HepG2 (cell line): Measurements from ENCODE around the gene TGFBR1. TPM values are rescaled to one million over a fixed set of nuclear protein-coding genes. Genes with fewer than 3 reads are reported as not detected.

Experiments used
- ATAC-seq: fragments of 200-7000 bp; cut with Tn5 transposase; 3 replicates; pipeline ENCODE4 v1.9.1; 2020; ENCODE audit warnings: mild to moderate bottlenecking, moderate library complexity
- BruUV-seq: library from RNA; stranded (reverse); fragments of 400-500 nt; replicated peaks from 2 replicates; lab custom pipeline; 2021; lab: Mats Ljungman, UMichigan
- CTCF ChIA-PET: fragments of 300-600 bp; formaldehyde crosslinking; extraction: SDS; loops from one replicate; lab custom pipeline; 2021; ENCODE audit warnings: low total read pairs, inconsistent platforms, low intra/inter-chr PET ratio; lab: Yijun Ruan, JAX
- POLR2A ChIA-PET: fragments of 350-600 bp; sonication (Branson Sonifier 250); formaldehyde crosslinking; loops from one replicate; lab custom pipeline; 2020; ENCODE audit warnings: antibody characterized with exemption, inconsistent platforms; lab: Yijun Ruan, JAX
- DNase-seq: peaks from one replicate; pipeline ENCODE4 v3.0.0-alpha.2; 2015; ENCODE audit warnings: low spot score
- FAIRE-seq: peaks from 3 replicates; lab custom pipeline; 2011; peaks lifted over from hg19 to GRCh38; lab: Jason Lieb, UNC
- H2AFZ ChIP-seq: one replicate; pipeline ENCODE4 v1.6.1; 2011; ENCODE audit warnings: low read length, inconsistent platforms
- H3K27ac ChIP-seq: fragments of 300-600 bp; 3 replicates; pipeline ENCODE4 v1.8.0; 2011; ENCODE audit warnings: mixed run types, mild to moderate bottlenecking, mixed read lengths, low read length, inconsistent platforms; ENCODE audit not compliant: insufficient read depth; ENCODE audit errors: extremely low read length
- H3K27me3 ChIP-seq, 2 experiments: fragments of 200-600 bp in 1 of 2; 2 replicates in 1 of 2; 3 replicates in 1 of 2; pipeline versions ENCODE4 v1.6.0 to v1.8.0; 2011; ENCODE audit warnings: low read length in 2 of 2, mild to moderate bottlenecking in 2 of 2, moderate library complexity in 2 of 2, inconsistent platforms in 1 of 2; ENCODE audit not compliant: insufficient read depth in 2 of 2, control insufficient read depth in 1 of 2
- H3K36me3 ChIP-seq, 2 experiments: fragments of 200-600 bp in 1 of 2; replicated peaks in 1 of 2; 2 replicates in 1 of 2; 3 replicates in 1 of 2; pipeline versions ENCODE4 v1.5.1 to v1.8.0; 2011; ENCODE audit warnings: low read length in 2 of 2, inconsistent platforms in 1 of 2; ENCODE audit not compliant: insufficient read depth in 2 of 2, control insufficient read depth in 1 of 2
- H3K4me1 ChIP-seq: 2 replicates; pipeline ENCODE4 v1.5.1; 2012; ENCODE audit warnings: low read length, inconsistent platforms; ENCODE audit not compliant: insufficient read depth
- H3K4me2 ChIP-seq: 2 replicates; pipeline ENCODE4 v1.6.0; 2011; ENCODE audit warnings: low read depth, low read length, inconsistent platforms
- H3K4me3 ChIP-seq, 3 experiments: fragments of 200-600 bp in 1 of 3; sonication (generic), shearing (Covaris generic) in 1 of 3; replicated peaks in 1 of 3; 2 replicates each; pipeline ENCODE4 v1.5.1; 2011 to 2016; ENCODE audit warnings: low read length in 3 of 3, inconsistent platforms in 2 of 3, low read depth in 2 of 3, mild to moderate bottlenecking in 2 of 3, control low read depth in 1 of 3, mixed read lengths in 1 of 3; ENCODE audit not compliant: insufficient read depth in 1 of 3
- H3K79me2 ChIP-seq: one replicate; pipeline ENCODE4 v1.6.1; 2011; ENCODE audit warnings: low read length, inconsistent platforms; ENCODE audit not compliant: insufficient read depth
- H3K9ac ChIP-seq: 2 replicates; pipeline ENCODE4 v1.6.0; 2011; ENCODE audit warnings: mild to moderate bottlenecking, low read depth, low read length, inconsistent platforms; ENCODE audit not compliant: insufficient read depth
- H3K9me3 ChIP-seq: 2 replicates; pipeline ENCODE4 v1.5.1; 2012; ENCODE audit warnings: mild to moderate bottlenecking, low read length
- H4K20me1 ChIP-seq: 2 replicates; pipeline ENCODE4 v1.6.0; 2011; ENCODE audit warnings: inconsistent platforms, mild to moderate bottlenecking, low read length, moderate library complexity; ENCODE audit not compliant: insufficient read depth
- KAT8 ChIP-seq: IDR thresholded peaks from 2 replicates; pipeline ENCODE4 v1.6.1; 2016; ENCODE audit warnings: missing genetic modification reagents, missing compliant biosample characterization
- SRSF4 ChIP-seq: fragments of 200-400 bp; formaldehyde crosslinking; IDR thresholded peaks from one replicate; pipeline ENCODE4 v1.6.1; 2018; ENCODE audit warnings: mild to moderate bottlenecking, low read depth, low read length, moderate library complexity; ENCODE audit not compliant: poor library complexity, severe bottlenecking
- XRCC5 ChIP-seq: fragments of 200-400 bp; formaldehyde crosslinking; optimal IDR thresholded peaks from 2 replicates; pipeline ENCODE3; 2017; ENCODE audit warnings: mild to moderate bottlenecking, low read length
- ZNF382 ChIP-seq: sonication (generic); formaldehyde crosslinking; IDR thresholded peaks from 2 replicates; pipeline ENCODE4 v1.5.0; 2020; ENCODE audit warnings: missing genetic modification reagents, mild to moderate bottlenecking, borderline replicate concordance
- ZNF546 ChIP-seq: sonication (generic); formaldehyde crosslinking; conservative IDR thresholded peaks from 2 replicates; pipeline ENCODE4 v1.8.1; 2023; ENCODE audit warnings: mild to moderate bottlenecking, missing genetic modification reagents
- ZNF883 ChIP-seq: sonication (generic); formaldehyde crosslinking; IDR thresholded peaks from 2 replicates; pipeline ENCODE4 v1.5.1; 2020; ENCODE audit warnings: mild to moderate bottlenecking, missing genetic modification reagents; ENCODE audit errors: not compliant biosample characterization
- in situ Hi-C: cut with HindIII; loops from 2 replicates; pipeline ENCODE4 v1.10.0; 2017; ENCODE audit warnings: low pct_unique_long_range_greater_than_20kb; ENCODE audit not compliant: extremely low pct_ligation_motif_present
- intact Hi-C: fragments of 100-400 bp; cut with micrococcal nuclease; formaldehyde crosslinking; loops from one replicate; pipeline ENCODE4 v1.10.0; 2022; ENCODE audit not compliant: unreplicated experiment
- polyA plus RNA-seq, 8 experiments: library from polyadenylated mRNA; depleted of rRNA in 3 of 8; stranded (reverse) in 7 of 8; unstranded in 1 of 8; fragments of >200 nt; fragmentation: Illumina TruSeq in 4 of 8; extraction: Trizol in 4 of 8; gene quantifications; 2 replicates each; pipeline versions ENCODE4 v1.2.1 to v1.2.3, GENCODE V29; 2011 to 2016; ENCODE audit warnings: low read depth in 4 of 8, missing spikeins in 1 of 8, mixed read lengths in 1 of 8; ENCODE audit not compliant: insufficient read depth in 1 of 8
- total RNA-seq, 5 experiments: library from RNA; depleted of rRNA; stranded (reverse); fragments of >200 nt; fragmentation: Illumina TruSeq; extraction: Trizol; gene quantifications; 2 replicates each; pipeline ENCODE4 v1.2.3, GENCODE V29; 2016; ENCODE audit warnings: low read depth in 1 of 5
- TF ChIP-seq, protein P1 (sequence below): sonication (generic); formaldehyde crosslinking; IDR thresholded peaks from 2 replicates; pipeline ENCODE4 v1.4.0; 2020; ENCODE audit warnings: mild to moderate bottlenecking, low read depth, missing genetic modification reagents

Gene TGFBR1
- total and polyA plus RNA-seq, 2 of the 13 experiments (the other 11 are each of a cell fraction or from before 2014, with no cell fraction given), result 16.8 to 23.9 TPM

DNA sequence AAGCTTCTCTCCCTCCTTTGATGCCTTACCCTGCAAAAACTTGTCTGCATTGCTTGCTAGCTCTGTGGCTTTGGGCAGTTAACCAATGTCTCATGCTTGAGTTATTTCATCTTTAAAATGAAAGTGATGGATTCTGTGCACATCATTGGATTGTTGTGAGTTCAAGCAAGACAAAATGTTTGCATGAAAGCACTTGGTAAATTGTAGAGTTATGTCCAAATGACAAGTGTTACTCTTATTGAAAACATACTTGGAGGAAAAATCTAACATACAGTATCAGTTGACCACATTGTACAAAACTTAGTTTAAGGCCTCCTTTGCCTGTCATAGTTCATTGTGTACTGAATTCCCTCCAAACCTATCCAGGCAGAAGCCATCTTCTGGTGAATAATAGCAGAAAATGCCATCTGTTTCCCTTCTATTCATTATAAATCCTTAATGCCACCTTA, 30.0 kb downstream of the TGFBR1 start:
- FAIRE-seq (no peak), ATAC-seq (no peak), DNase-seq (no peak)
- ChIA-PET CTCF (no interaction called here), POLR2A (no interaction called here)
- Histone ChIP-seq H3K27ac (no peak overlapping the region), H2AFZ (no peak overlapping the region), H3K9ac (no peak overlapping the region), H3K4me1 (no peaks in the 10 kb centered on the region), H3K36me3 (peaks cover 2 to 4% of the 10 kb centered on the region in 2 experiments; a peak in 2 of 5 replicates), H3K9me3 (no peaks in the 10 kb centered on the region), H3K27me3 (no peaks in the 10 kb centered on the region), H3K4me2 (no peak overlapping the region), H3K79me2 (no peaks in the 10 kb centered on the region), H4K20me1 (no peaks in the 10 kb centered on the region), H3K4me3 (no peak overlapping the region)
- no TSS peak for BruUV-seq
- in situ Hi-C loops (loop anchor here (5.0 kb wide), 2 partner anchors 138 to 288 kb away; no protein-coding TSS in a partner anchor), intact Hi-C loops (no loop called here)
- TF ChIP-seq XRCC5 (no peak), ZNF546 (no peak), ZNF883 (CRISPR knock-in tag) (no peak), KAT8 (CRISPR knock-in tag) (no peak), ZNF382 (CRISPR knock-in tag) (no peak), SRSF4 (no peak)
- TF ChIP-seq, protein P1, sequence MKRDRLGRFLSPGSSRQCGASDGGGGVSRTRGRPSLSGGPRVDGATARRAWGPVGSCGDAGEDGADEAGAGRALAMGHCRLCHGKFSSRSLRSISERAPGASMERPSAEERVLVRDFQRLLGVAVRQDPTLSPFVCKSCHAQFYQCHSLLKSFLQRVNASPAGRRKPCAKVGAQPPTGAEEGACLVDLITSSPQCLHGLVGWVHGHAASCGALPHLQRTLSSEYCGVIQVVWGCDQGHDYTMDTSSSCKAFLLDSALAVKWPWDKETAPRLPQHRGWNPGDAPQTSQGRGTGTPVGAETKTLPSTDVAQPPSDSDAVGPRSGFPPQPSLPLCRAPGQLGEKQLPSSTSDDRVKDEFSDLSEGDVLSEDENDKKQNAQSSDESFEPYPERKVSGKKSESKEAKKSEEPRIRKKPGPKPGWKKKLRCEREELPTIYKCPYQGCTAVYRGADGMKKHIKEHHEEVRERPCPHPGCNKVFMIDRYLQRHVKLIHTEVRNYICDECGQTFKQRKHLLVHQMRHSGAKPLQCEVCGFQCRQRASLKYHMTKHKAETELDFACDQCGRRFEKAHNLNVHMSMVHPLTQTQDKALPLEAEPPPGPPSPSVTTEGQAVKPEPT (CRISPR knock-in tag), result no peak
